ENCODE measurements around the gene CELSR1.

CELSR1 gene

GRCh38 chr22:46360097-46360496 is 177.3 kb downstream of the CELSR1 start:
- no peak for DNase-seq

GRCh38 chr22:46359362-46359761 is 178.1 kb downstream of the CELSR1 start:
- DNase-seq: no peak

GRCh38 chr22:46358766-46359165 is 178.7 kb downstream of the CELSR1 start:
- DNase-seq: no peak

GRCh38 chr22:46357711-46358520 is 179.5 kb downstream of the CELSR1 start:
- no peak for DNase-seq

- no peak for DNase-seq
Measured at GRCh38 chr22:46356496-46357480, 180.6 kb downstream of the CELSR1 start.

- DNase-seq: no peak
Measured at GRCh38 chr22:46355996-46356471, 181.4 kb downstream of the CELSR1 start.

- peak; percentile 7 for DNase-seq
Measured at GRCh38 chr22:46355369-46355995, 181.9 kb downstream of the CELSR1 start.

- DNase-seq: no peak
Measured at GRCh38 chr22:46354993-46355305, 182.5 kb downstream of the CELSR1 start.

- DNase-seq: no peak
Measured at GRCh38 chr22:46354176-46354992, 183.0 kb downstream of the CELSR1 start.

- DNase-seq: no peak
Measured at GRCh38 chr22:46353483-46354105, 183.8 kb downstream of the CELSR1 start.

- DNase-seq: peak; percentile 18
Measured at GRCh38 chr22:46352691-46353386, 184.6 kb downstream of the CELSR1 start.

- no peak for DNase-seq
Measured at GRCh38 chr22:46352276-46352675, 185.1 kb downstream of the CELSR1 start.

GRCh38 chr22:46351767-46352166 is 185.7 kb downstream of the CELSR1 start:
- no peak for DNase-seq

- DNase-seq: no peak
Measured at GRCh38 chr22:46351131-46351735, 186.2 kb downstream of the CELSR1 start.

GRCh38 chr22:46350646-46351045 is 186.8 kb downstream of the CELSR1 start:
- no peak for DNase-seq

GRCh38 chr22:46350121-46350520 is 187.3 kb downstream of the CELSR1 start:
- DNase-seq: no peak

- no peak for DNase-seq
Measured at GRCh38 chr22:46349681-46350080, 187.7 kb downstream of the CELSR1 start.

GRCh38 chr22:46349238-46349637 is 188.2 kb downstream of the CELSR1 start:
- no peak for DNase-seq

- DNase-seq: no peak
Measured at GRCh38 chr22:46348099-46348695, 189.2 kb downstream of the CELSR1 start.

GRCh38 chr22:46347646-46348045 is 189.8 kb downstream of the CELSR1 start:
- DNase-seq: no peak
